ENCODE data around the gene ATP6V0E2. TPM values are rescaled to one million over a fixed set of nuclear protein-coding genes. Genes with fewer than 3 reads are reported as not detected.

The ATP6V0E2 gene
- total RNA-seq, 1 donor from 2014 or later, result 49.4 TPM

- no peaks in the 10 kb centered on the region for H3K27me3 Mint-ChIP-seq
- H3K9me3 Mint-ChIP-seq (ENCODE audit: low read depth), result no peaks in the 10 kb centered on the region
- no peak for DNase-seq (ENCODE audit: low spot score, unreplicated experiment)
- no peak for TF ChIP-seq CTCF (IDR thresholded peaks at IDR 0.05; ENCODE audit: unreplicated experiment)
- H3K36me3 Mint-ChIP-seq (ENCODE audit: insufficient read depth), result no peaks in the 10 kb centered on the region
- peaks cover 16% of the 10 kb centered on the region for H3K4me1 Mint-ChIP-seq (ENCODE audit: low read depth)
- H3K4me3 Mint-ChIP-seq (ENCODE audit: low read depth), result peak overlapping the region; percentile 81
- peak overlapping the region; percentile 91 for H3K27ac Mint-ChIP-seq
Observed at GRCh38 chr7:149872419-149873073, 1.2 kb upstream of the ATP6V0E2 start.

- H3K4me3 Mint-ChIP-seq (ENCODE audit: low read depth), result peak overlapping the region; percentile 81
- no peak for DNase-seq (ENCODE audit: low spot score, unreplicated experiment)
- peak; percentile 31 for TF ChIP-seq CTCF (IDR thresholded peaks at IDR 0.05; ENCODE audit: unreplicated experiment)
- peak overlapping the region; percentile 91 for H3K27ac Mint-ChIP-seq
- H3K4me1 Mint-ChIP-seq (ENCODE audit: low read depth), result peaks cover 16% of the 10 kb centered on the region
- no peaks in the 10 kb centered on the region for H3K9me3 Mint-ChIP-seq (ENCODE audit: low read depth)
- H3K36me3 Mint-ChIP-seq (ENCODE audit: insufficient read depth), result no peaks in the 10 kb centered on the region
- no peaks in the 10 kb centered on the region for H3K27me3 Mint-ChIP-seq
Observed at GRCh38 chr7:149873970-149874643, 338 bp downstream of the ATP6V0E2 start.

- H3K36me3 Mint-ChIP-seq (ENCODE audit: insufficient read depth), result no peaks in the 10 kb centered on the region
- peak overlapping the region; percentile 81 for H3K4me3 Mint-ChIP-seq (ENCODE audit: low read depth)
- no peak for TF ChIP-seq CTCF (IDR thresholded peaks at IDR 0.05; ENCODE audit: unreplicated experiment)
- no peaks in the 10 kb centered on the region for H3K9me3 Mint-ChIP-seq (ENCODE audit: low read depth)
- DNase-seq (ENCODE audit: low spot score, unreplicated experiment), result no peak
- peaks cover 16% of the 10 kb centered on the region for H3K4me1 Mint-ChIP-seq (ENCODE audit: low read depth)
- no peaks in the 10 kb centered on the region for H3K27me3 Mint-ChIP-seq
- no peak overlapping the region for H3K27ac Mint-ChIP-seq
Observed at GRCh38 chr7:149874644-149875028, 867 bp downstream of the ATP6V0E2 start.

GRCh38 chr7:149875396-149875795 is 1.6 kb downstream of the ATP6V0E2 start:
- Mint-ChIP-seq H3K4me3 (ENCODE audit: low read depth) (peak overlapping the region; percentile 30), H3K27ac (no peak overlapping the region), H3K4me1 (ENCODE audit: low read depth) (peaks cover 16% of the 10 kb centered on the region), H3K9me3 (ENCODE audit: low read depth) (no peaks in the 10 kb centered on the region), H3K36me3 (ENCODE audit: insufficient read depth) (no peaks in the 10 kb centered on the region), H3K27me3 (no peaks in the 10 kb centered on the region)
- TF ChIP-seq CTCF (IDR thresholded peaks at IDR 0.05; ENCODE audit: unreplicated experiment), result no peak
- DNase-seq (ENCODE audit: low spot score, unreplicated experiment), result no peak

GRCh38 chr7:149877890-149878522 is 4.2 kb downstream of the ATP6V0E2 start:
- no peak for TF ChIP-seq CTCF (IDR thresholded peaks at IDR 0.05; ENCODE audit: unreplicated experiment)
- Mint-ChIP-seq H3K9me3 (ENCODE audit: low read depth) (no peaks in the 10 kb centered on the region), H3K36me3 (ENCODE audit: insufficient read depth) (no peaks in the 10 kb centered on the region), H3K4me3 (ENCODE audit: low read depth) (no peak overlapping the region), H3K27ac (no peak overlapping the region), H3K4me1 (ENCODE audit: low read depth) (peaks cover 12% of the 10 kb centered on the region), H3K27me3 (no peaks in the 10 kb centered on the region)
- no peak for DNase-seq (ENCODE audit: low spot score, unreplicated experiment)

Measured in progenitor cell of endocrine pancreas (in vitro differentiated cells).